ENCODE data around the gene CSKMT. TPM values are rescaled to one million over a fixed set of nuclear protein-coding genes. Genes with fewer than 3 reads are reported as not detected.
"Not testable (repeated sequence)": the region's sequence is repeated elsewhere in the genome, so short reads cannot be mapped to it uniquely, and the experiment has no call there.

Gene CSKMT
- total RNA-seq, 2 donors from 2014 or later, result 8.5 to 10.5 TPM

- intact Hi-C loops (cut with DNase I), result no loop called here
- no peak for DNase-seq (ENCODE audit: low spot score)
Measured at GRCh38 chr11:62680825-62681240, 15.7 kb downstream of the CSKMT start.

GRCh38 chr11:62682518-62682917 lies 17.4 kb downstream of the CSKMT start:
- intact Hi-C loops (cut with DNase I), result no loop called here
- DNase-seq (ENCODE audit: low spot score), result no peak

GRCh38 chr11:62687508-62688396 lies 22.6 kb downstream of the CSKMT start:
- no peak for DNase-seq (ENCODE audit: low spot score)
- intact Hi-C loops (cut with DNase I), result no loop called here

GRCh38 chr11:62688491-62688890 lies 23.4 kb downstream of the CSKMT start:
- DNase-seq (ENCODE audit: low spot score), result no peak
- intact Hi-C loops (cut with DNase I), result no loop called here

GRCh38 chr11:62689421-62690183 lies 24.5 kb downstream of the CSKMT start, which contains the start of gene LRRN4CL:
Gene LRRN4CL (minus strand): TSS chr11:62689530. CDS start chr11:62688508, 1,022 bp downstream.
- intact Hi-C loops (cut with DNase I), result loop anchor here (5.0 to 10.0 kb wide), 2 partner anchors 292 to 295 kb away; no protein-coding TSS in a partner anchor
- DNase-seq (ENCODE audit: low spot score), result peak; percentile 90

- intact Hi-C loops (cut with DNase I), result loop anchor here (5.0 to 10.0 kb wide), 2 partner anchors 296 to 299 kb away; no protein-coding TSS in a partner anchor
- not testable (repeated sequence) for DNase-seq (ENCODE audit: low spot score)
Measured at GRCh38 chr11:62693624-62694023, 28.5 kb downstream of the CSKMT start.

- intact Hi-C loops (cut with DNase I), result loop anchor here (5.0 to 10.0 kb wide), 2 partner anchors 297 to 300 kb away; no protein-coding TSS in a partner anchor
- peak; percentile 93 for DNase-seq (ENCODE audit: low spot score)
Measured at GRCh38 chr11:62694455-62695167, 29.5 kb downstream of the CSKMT start.

- intact Hi-C loops (cut with DNase I), result no loop called here
- DNase-seq (ENCODE audit: low spot score), result no peak
Measured at GRCh38 chr11:62702246-62702645, 37.1 kb downstream of the CSKMT start.

- DNase-seq (ENCODE audit: low spot score); intact Hi-C loops (cut with DNase I): not testable (repeated sequence)
Measured at GRCh38 chr11:62703921-62704320, 38.8 kb downstream of the CSKMT start.

GRCh38 chr11:62705413-62705812 lies 40.3 kb downstream of the CSKMT start:
- intact Hi-C loops (cut with DNase I), result no loop called here
- no peak for DNase-seq (ENCODE audit: low spot score)

GRCh38 chr11:62705880-62706849 lies 41.1 kb downstream of the CSKMT start:
- peak; percentile 99 for DNase-seq (ENCODE audit: low spot score)
- intact Hi-C loops (cut with DNase I), result no loop called here

GRCh38 chr11:62706850-62707247 lies 41.7 kb downstream of the CSKMT start:
- no peak for DNase-seq (ENCODE audit: low spot score)
- intact Hi-C loops (cut with DNase I), result no loop called here

- DNase-seq (ENCODE audit: low spot score), result no peak
- intact Hi-C loops (cut with DNase I), result no loop called here
Measured at GRCh38 chr11:62707277-62707861, 42.3 kb downstream of the CSKMT start, which contains the start of the genes BSCL2 and GNG3. Gene BSCL2 (minus strand): TSS chr11:62707424. CDS start chr11:62707195, 229 bp downstream. Gene GNG3 (plus strand): TSS chr11:62707676. CDS start chr11:62708296, 620 bp downstream.

- intact Hi-C loops (cut with DNase I), result no loop called here
- DNase-seq (ENCODE audit: low spot score), result no peak
Measured at GRCh38 chr11:62708392-62708791, 43.3 kb downstream of the CSKMT start.

- DNase-seq (ENCODE audit: low spot score), result no peak
- intact Hi-C loops (cut with DNase I), result no loop called here
Measured at GRCh38 chr11:62708793-62709192, 43.7 kb downstream of the CSKMT start.

- peak; percentile 99 for DNase-seq (ENCODE audit: low spot score)
- intact Hi-C loops (cut with DNase I), result no loop called here
Measured at GRCh38 chr11:62709247-62710000, 44.3 kb downstream of the CSKMT start.

GRCh38 chr11:62710001-62710345 lies 44.9 kb downstream of the CSKMT start:
- no peak for DNase-seq (ENCODE audit: low spot score)
- intact Hi-C loops (cut with DNase I), result no loop called here

Data from posterior vena cava (tissue), 2 donors.